ENCODE results near the gene TMOD1.

DNA sequence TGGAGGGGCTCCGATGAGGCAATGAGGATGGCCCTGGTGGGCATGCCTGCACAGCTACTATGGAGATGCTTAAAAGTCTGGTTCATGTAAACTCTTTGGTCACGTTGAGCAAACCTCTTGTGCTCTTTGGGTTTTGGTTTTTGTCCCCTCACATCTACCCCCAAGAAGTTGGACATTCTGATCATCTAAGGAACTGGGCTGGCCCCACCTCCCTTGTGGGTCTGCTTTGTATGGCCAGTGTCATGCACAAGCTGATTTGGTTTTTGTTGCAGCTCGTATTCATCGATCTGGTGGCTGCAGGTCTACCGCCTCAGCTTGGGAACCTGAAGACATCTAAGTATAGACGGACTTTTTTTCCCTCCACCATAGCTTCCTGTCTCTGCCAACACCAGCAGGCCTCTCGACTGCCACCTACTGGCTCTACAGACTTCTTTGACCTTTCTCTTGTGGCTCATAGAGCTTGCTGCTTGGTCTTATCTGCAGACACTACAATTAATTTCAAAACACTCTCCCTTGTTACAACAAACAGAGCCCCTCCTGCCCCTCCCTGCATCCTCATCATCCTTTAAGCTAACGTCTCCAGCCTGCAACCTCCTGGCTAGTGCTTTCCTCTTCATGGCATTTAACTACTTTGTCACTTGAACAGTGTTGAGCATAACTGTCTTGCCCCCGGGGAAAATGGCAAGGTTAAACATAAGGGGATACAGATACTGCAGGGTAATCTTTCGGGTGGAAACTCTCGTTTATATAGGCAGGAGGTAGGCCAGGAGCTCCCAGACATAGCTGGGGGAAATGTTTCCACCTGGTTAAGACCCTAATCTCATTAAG lies 97.2 kb downstream of the TMOD1 start:
- TF ChIP-seq, protein P1, sequence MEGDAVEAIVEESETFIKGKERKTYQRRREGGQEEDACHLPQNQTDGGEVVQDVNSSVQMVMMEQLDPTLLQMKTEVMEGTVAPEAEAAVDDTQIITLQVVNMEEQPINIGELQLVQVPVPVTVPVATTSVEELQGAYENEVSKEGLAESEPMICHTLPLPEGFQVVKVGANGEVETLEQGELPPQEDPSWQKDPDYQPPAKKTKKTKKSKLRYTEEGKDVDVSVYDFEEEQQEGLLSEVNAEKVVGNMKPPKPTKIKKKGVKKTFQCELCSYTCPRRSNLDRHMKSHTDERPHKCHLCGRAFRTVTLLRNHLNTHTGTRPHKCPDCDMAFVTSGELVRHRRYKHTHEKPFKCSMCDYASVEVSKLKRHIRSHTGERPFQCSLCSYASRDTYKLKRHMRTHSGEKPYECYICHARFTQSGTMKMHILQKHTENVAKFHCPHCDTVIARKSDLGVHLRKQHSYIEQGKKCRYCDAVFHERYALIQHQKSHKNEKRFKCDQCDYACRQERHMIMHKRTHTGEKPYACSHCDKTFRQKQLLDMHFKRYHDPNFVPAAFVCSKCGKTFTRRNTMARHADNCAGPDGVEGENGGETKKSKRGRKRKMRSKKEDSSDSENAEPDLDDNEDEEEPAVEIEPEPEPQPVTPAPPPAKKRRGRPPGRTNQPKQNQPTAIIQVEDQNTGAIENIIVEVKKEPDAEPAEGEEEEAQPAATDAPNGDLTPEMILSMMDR (IDR thresholded peaks at IDR 0.05 in 4 of 5, conservative IDR thresholded peaks at IDR 0.05 in 1 of 5) = peak; percentile 68 to 90 (median 80)
- no peak for TF ChIP-seq POLR2A (IDR thresholded peaks at IDR 0.05)

All from gastrocnemius medialis (tissue), 4 donors.